Measurements from ENCODE around the gene PLCB4. TPM values are rescaled to one million over a fixed set of nuclear protein-coding genes. Genes with fewer than 3 reads are reported as not detected.

Gene PLCB4
- total RNA-seq, 1 experiment from 2014 or later: 0.47 TPM

- Histone ChIP-seq H3K9me3 (replicated peaks) (no peaks in the 10 kb centered on the region), H3K27me3 (0 out of 2 replicates have a peak, but pooled peaks cover 3% of the 10 kb centered on the region), H3K27ac (no peak overlapping the region), H3K4me1 (no peaks in the 10 kb centered on the region), H3K4me3 (no peak overlapping the region), H3K36me3 (no peaks in the 10 kb centered on the region)
- DNase-seq: no peak
Observed at GRCh38 chr20:9210356-9210755, 141.5 kb downstream of the PLCB4 start.

DNA sequence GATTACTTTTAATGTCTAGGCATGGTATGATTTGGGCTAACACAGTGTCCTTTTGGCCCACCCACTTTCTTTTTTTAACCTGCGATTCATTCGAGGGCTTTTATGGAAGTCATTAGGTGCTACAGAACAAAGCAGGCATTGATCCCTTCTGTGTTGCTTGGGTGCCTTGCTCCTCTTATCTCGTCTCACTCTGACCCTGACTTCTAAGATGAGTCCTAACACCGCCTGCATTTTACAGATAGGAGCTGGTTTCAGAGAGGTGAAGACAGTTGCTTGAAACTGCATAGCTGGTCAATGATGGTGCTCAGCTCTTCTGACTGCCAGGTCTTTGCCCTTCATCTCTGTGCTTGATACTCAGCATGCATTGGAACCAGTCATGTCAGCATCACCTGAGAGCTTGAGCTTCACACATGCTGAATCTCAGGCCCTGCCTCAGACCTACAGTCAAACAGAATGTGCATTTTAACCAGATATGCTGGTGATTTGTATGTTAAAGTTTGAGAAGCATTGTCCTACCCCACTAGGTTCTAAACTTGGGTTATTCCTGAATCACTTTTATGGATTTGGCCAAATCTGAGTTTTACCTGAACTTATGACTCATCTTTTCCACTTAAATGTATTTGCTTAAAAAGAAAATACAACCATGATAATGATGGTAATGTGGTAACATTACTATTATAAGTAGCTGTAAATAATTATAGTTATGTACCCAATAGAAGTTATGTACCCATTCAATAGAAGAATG is 142.3 kb downstream of the PLCB4 start:
- Histone ChIP-seq H3K27me3 (0 out of 2 replicates have a peak, but pooled peaks cover 3% of the 10 kb centered on the region), H3K27ac (no peak overlapping the region), H3K4me1 (no peaks in the 10 kb centered on the region), H3K36me3 (no peaks in the 10 kb centered on the region), H3K9me3 (replicated peaks) (no peaks in the 10 kb centered on the region), H3K4me3 (no peak overlapping the region)
- no peak for DNase-seq

GRCh38 chr20:9212735-9213134 is 143.8 kb downstream of the PLCB4 start:
- H3K4me1 ChIP-seq: no peaks in the 10 kb centered on the region
- H3K9me3 ChIP-seq (replicated peaks): no peaks in the 10 kb centered on the region
- no peak for DNase-seq
- 0 out of 2 replicates have a peak, but pooled peaks cover 3% of the 10 kb centered on the region for H3K27me3 ChIP-seq
- H3K27ac ChIP-seq: no peak overlapping the region
- H3K4me3 ChIP-seq: no peak overlapping the region
- no peaks in the 10 kb centered on the region for H3K36me3 ChIP-seq

GRCh38 chr20:9214685-9215084 is 145.8 kb downstream of the PLCB4 start:
- no peak overlapping the region for H3K4me3 ChIP-seq
- H3K4me1 ChIP-seq: no peaks in the 10 kb centered on the region
- H3K27ac ChIP-seq: no peak overlapping the region
- DNase-seq: no peak
- no peaks in the 10 kb centered on the region for H3K36me3 ChIP-seq
- peaks cover 3% of the 10 kb centered on the region; the same call in 1 of the 2 replicates for H3K27me3 ChIP-seq
- no peaks in the 10 kb centered on the region for H3K9me3 ChIP-seq (replicated peaks)

DNA sequence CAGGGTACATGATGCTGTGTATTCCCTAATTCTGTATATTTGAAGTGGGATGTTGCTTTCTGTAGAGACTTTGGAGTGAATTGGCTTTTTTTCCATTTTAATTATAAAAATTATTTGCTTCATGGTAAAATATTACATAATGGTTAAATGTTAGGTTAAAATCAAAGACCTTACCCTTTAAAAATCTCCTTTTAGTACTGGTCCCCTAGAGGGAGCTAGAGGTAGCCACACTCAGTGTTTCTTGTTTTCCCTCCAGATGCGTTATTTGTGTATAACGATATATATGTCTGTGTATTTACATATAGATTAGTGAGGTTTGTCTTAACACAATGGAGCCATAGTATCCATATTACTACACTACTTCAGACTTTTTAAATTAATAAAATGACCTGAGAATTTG is 146.7 kb downstream of the PLCB4 start:
- no peaks in the 10 kb centered on the region for H3K36me3 ChIP-seq
- no peak overlapping the region for H3K4me3 ChIP-seq
- no peaks in the 10 kb centered on the region for H3K9me3 ChIP-seq (replicated peaks)
- no peaks in the 10 kb centered on the region for H3K4me1 ChIP-seq
- no peaks in the 10 kb centered on the region; the same call in 1 of the 2 replicates for H3K27me3 ChIP-seq
- DNase-seq: peak in 1 of 2 experiments; percentile 38
- no peak overlapping the region for H3K27ac ChIP-seq

DNA sequence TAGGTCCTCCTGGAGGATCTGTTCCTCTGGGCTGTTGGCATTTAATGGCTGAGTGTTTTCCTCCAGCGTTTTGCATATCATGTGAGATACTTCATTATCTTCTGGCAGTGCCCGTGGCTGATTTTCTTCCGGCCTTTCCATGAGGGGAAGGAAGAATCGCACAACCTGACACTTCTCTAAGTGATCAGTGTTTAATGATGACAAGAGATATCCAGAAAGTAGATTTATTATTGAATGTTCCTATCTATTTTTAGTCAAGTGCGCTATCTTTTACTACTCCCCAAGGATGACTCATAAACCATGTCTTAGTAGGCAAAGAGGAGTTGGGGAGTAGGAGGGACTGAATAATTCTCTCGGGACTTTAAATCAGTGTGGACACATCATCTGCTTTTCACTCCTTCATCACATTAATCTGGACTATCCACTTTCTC is 149.7 kb downstream of the PLCB4 start:
- H3K27ac ChIP-seq: no peak overlapping the region
- no peaks in the 10 kb centered on the region for H3K4me1 ChIP-seq
- H3K9me3 ChIP-seq (replicated peaks): no peaks in the 10 kb centered on the region
- H3K36me3 ChIP-seq: no peaks in the 10 kb centered on the region
- no peaks in the 10 kb centered on the region; the same call in 1 of the 2 replicates for H3K27me3 ChIP-seq
- DNase-seq: no peak
- H3K4me3 ChIP-seq: no peak overlapping the region

DNA sequence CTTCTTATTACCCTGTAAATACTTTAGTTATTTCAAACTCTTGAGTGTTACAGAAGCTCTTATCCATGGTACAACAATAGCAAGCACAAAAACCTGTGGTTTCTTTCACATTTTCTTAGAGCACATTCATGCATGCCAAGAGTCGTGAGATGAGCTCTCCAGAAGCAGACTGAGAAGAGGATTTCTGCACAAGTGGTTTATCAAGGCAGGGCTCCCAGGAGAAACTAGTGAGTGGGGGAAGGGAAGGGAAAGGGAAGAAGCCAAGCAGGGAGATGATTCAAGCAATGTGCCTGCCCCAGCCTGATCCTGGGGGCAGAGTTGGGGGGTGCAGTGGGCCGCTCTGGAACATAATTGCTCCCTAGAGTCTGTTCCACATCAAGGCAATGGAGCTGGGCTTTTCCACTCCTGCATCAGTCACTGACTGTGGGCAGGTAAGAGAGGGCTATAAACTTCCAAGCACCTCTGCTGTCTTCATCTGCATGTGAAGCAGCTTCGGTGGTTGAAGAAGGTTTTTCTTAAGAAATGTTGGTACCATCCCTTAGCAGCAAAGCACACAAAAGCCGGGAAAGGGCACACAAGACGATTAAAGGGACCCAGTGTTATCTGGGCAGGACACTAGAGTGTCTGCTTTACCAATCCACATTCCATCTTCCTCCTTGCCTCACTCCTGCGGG is 152.1 kb downstream of the PLCB4 start:
- Histone ChIP-seq H3K4me1 (no peaks in the 10 kb centered on the region), H3K27ac (no peak overlapping the region), H3K36me3 (no peaks in the 10 kb centered on the region), H3K4me3 (no peak overlapping the region), H3K9me3 (replicated peaks) (no peaks in the 10 kb centered on the region), H3K27me3 (no peaks in the 10 kb centered on the region; the same call in 1 of the 2 replicates)
- DNase-seq: no peak

DNA sequence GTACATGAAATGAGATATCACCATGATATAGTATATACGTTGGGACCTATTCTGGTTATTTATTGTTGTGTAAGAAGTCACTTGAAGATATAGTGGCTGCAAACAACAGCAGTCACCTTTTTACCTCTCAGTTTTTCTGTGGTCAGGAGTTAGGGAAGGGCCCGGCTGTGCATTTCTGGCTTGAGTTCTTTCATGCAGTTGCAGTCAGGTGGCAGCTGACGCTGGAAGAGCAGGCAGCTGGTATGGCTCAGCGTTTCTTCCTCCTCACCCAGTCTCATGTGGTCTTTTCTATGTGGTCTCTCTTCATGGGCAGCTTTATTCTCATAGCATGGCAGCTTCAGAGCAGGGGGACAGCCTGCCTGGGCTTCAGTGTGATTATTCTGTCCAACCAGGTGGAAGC is 154.4 kb downstream of the PLCB4 start:
- Histone ChIP-seq H3K36me3 (no peaks in the 10 kb centered on the region), H3K27ac (no peak overlapping the region), H3K4me1 (no peaks in the 10 kb centered on the region; the same call in 1 of the 2 replicates), H3K27me3 (no peaks in the 10 kb centered on the region), H3K4me3 (no peak overlapping the region), H3K9me3 (replicated peaks) (no peaks in the 10 kb centered on the region)
- no peak for DNase-seq

DNA sequence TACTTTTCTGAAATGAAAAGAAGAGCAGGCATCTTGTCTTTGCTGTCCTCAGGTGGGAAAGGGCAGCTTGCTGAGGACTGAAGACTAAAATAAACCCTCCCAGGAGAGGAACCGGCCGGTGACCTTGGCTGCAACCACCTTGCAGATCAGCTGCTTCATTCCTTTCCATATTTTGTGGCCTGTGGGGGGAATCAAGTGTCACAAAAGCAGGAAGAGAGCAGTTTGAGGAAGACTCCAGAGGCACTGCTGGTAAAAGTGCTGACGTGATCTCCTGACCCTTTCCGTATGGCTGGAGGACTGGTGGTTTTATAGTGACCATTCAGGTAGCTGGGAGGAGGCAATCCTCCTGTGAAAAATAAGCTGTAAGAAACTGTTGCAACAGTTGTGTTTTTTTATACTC is 157.0 kb downstream of the PLCB4 start:
- H3K36me3 ChIP-seq: no peaks in the 10 kb centered on the region
- H3K9me3 ChIP-seq (replicated peaks): no peaks in the 10 kb centered on the region
- no peak overlapping the region for H3K27ac ChIP-seq
- H3K4me3 ChIP-seq: no peak overlapping the region
- H3K27me3 ChIP-seq: no peaks in the 10 kb centered on the region
- no peaks in the 10 kb centered on the region; the same call in 1 of the 2 replicates for H3K4me1 ChIP-seq
- peak; percentile 5 to 32 for DNase-seq

- no peaks in the 10 kb centered on the region; the same call in 1 of the 2 replicates for H3K4me1 ChIP-seq
- no peak overlapping the region for H3K27ac ChIP-seq
- DNase-seq: no peak
- H3K27me3 ChIP-seq: no peaks in the 10 kb centered on the region
- H3K9me3 ChIP-seq (replicated peaks): no peaks in the 10 kb centered on the region
- no peak overlapping the region for H3K4me3 ChIP-seq
- no peaks in the 10 kb centered on the region for H3K36me3 ChIP-seq
Observed at GRCh38 chr20:9227896-9228615, 159.2 kb downstream of the PLCB4 start.

- DNase-seq: no peak
- Histone ChIP-seq H3K27ac (no peak overlapping the region), H3K9me3 (replicated peaks) (no peaks in the 10 kb centered on the region), H3K36me3 (no peaks in the 10 kb centered on the region), H3K27me3 (no peaks in the 10 kb centered on the region), H3K4me1 (no peaks in the 10 kb centered on the region; the same call in 1 of the 2 replicates), H3K4me3 (no peak overlapping the region)
Observed at GRCh38 chr20:9228774-9229450, 160.0 kb downstream of the PLCB4 start.

- Histone ChIP-seq H3K27me3 (no peaks in the 10 kb centered on the region), H3K36me3 (no peaks in the 10 kb centered on the region), H3K27ac (no peak overlapping the region), H3K4me1 (no peaks in the 10 kb centered on the region; the same call in 1 of the 2 replicates), H3K9me3 (replicated peaks) (no peaks in the 10 kb centered on the region), H3K4me3 (no peak overlapping the region)
- no peak for DNase-seq
Observed at GRCh38 chr20:9230406-9230805, 161.5 kb downstream of the PLCB4 start.

GRCh38 chr20:9233804-9234203 is 164.9 kb downstream of the PLCB4 start:
- H3K36me3 ChIP-seq: no peaks in the 10 kb centered on the region
- no peak for DNase-seq
- no peak overlapping the region for H3K27ac ChIP-seq
- no peak overlapping the region for H3K4me3 ChIP-seq
- no peaks in the 10 kb centered on the region for H3K4me1 ChIP-seq
- no peaks in the 10 kb centered on the region for H3K27me3 ChIP-seq
- H3K9me3 ChIP-seq (replicated peaks): no peaks in the 10 kb centered on the region

GRCh38 chr20:9235518-9235917 is 166.6 kb downstream of the PLCB4 start:
- no peaks in the 10 kb centered on the region for H3K9me3 ChIP-seq (replicated peaks)
- H3K27ac ChIP-seq: no peak overlapping the region
- H3K4me1 ChIP-seq: no peaks in the 10 kb centered on the region
- DNase-seq: no peak
- H3K36me3 ChIP-seq: no peaks in the 10 kb centered on the region
- no peak overlapping the region for H3K4me3 ChIP-seq
- no peaks in the 10 kb centered on the region for H3K27me3 ChIP-seq

Data from SJCRH30 (cell line).